ENCODE results near the gene FAM3A.

GRCh38 chrX:154526901-154527675, 11.1 kb upstream of the FAM3A start:
- TF ChIP-seq CTCF (conservative IDR thresholded peaks at IDR 0.05; ENCODE audit: low read depth in 2 of 2) (peak; percentile 44 to 57), POLR2AphosphoS5 (IDR thresholded peaks at IDR 0.05; ENCODE audit: low read depth) (no peak)

Measured in GM23338 (cell line).